Measurements from ENCODE around the gene ZNF554.
"Not testable (repeated sequence)": the region's sequence is repeated elsewhere in the genome, so short reads cannot be mapped to it uniquely, and the experiment has no call there.

Gene ZNF554

GRCh38 chr19:2808129-2808941, 11.3 kb upstream of the ZNF554 start:
- DNase-seq, result no peak

GRCh38 chr19:2809387-2810140, 10.1 kb upstream of the ZNF554 start:
- DNase-seq, result no peak

- no peak for DNase-seq
Measured at GRCh38 chr19:2810141-2811091, 9.3 kb upstream of the ZNF554 start.

DNA sequence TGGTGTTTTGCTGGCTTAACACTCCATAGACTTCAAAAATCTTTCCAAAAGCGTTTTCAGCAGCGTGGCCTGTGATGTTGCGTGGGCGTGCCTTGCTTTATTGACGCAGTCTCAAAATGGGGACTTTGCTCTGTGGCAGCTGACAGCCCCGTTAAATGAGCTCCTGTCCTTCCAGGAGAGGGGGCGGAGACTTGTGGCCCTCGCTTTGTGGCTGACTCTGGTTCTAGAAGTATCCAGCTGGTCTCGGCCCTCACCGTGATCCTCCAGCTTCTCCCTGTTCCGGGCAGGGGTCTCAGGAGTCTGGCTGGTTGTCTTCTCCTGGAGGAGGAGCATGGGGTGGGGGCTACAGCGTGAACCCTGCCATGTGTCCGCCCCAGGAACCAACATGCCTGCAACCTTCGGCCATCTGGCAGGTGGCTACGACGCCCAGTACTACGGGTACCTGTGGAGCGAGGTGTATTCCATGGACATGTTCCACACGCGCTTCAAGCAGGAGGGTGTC, 8.4 kb upstream of the ZNF554 start:
- DNase-seq, result no peak

DNA sequence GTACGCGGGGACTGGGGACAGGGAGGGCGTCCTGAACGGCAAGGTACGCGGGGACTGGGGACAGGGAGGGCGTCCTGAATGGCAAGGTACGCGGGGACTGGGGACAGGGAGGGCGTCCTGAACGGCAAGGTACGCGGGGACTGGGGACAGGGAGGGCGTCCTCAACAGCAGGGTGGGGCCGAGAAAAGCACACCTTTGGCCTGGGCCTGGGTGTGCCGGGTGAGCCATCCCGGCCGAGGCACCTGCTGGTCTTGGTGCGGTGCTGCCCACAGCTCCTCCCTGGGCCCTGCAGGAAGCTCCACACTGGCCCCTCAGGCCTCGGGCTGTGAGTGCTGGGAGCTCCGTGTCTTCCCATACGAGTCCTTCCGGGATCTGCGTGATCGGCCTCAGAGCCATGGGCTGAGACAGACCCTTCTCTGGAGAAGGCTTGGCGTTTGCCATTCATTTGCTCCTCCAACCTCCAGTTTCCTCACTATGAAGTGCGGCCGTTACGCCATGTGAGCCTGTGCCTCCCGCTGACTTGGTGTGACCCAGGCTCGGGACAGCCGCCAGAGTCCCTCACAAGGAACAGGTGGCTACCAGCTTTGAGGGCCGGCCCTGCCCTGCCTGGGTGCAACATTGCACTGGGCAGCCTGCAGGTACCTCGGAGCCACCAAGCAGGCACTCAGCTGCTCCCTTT, 7.8 kb upstream of the ZNF554 start:
- DNase-seq, result no peak

DNA sequence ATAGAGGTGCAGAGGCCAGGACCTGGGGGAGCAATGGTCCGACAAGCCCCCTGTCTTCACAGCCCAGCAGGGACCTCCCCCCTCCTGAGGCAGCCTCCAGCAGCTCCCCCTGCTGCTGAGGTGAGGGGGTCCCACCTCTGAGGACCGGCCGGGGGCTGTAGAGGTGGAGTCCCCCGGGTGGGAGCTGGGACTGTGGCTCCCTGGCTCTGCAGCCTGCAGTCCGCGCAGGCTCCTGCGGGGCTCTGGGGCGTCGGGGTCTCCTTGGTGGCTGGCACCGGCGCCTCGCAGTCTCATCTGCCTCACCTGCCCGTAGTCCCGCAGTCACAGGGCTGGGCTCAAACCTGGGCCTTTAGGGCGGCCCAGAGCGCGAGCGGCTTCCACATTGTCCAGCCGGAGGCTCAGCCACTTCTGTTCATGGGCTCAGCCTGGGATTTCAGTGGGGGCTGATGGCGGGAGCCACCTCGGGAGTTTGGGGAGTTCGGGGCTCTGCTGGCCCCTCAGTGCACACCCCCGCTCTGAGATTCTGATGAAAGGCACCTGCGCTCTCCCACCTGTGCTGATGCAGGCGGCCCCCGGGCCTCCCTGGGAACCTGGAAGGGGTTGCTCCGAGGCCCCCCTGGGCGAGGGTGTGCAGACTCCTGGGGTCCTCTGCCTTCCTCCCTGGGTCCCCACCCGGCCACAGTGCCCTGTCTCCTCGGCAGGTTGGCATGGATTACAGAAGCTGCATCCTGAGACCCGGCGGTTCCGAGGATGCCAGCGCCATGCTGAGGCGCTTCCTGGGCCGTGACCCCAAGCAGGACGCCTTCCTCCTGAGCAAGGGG, 7.0 kb upstream of the ZNF554 start:
- DNase-seq, result no peak

GRCh38 chr19:2813235-2814160, 6.2 kb upstream of the ZNF554 start:
- no peak for DNase-seq

GRCh38 chr19:2814426-2814825, 5.2 kb upstream of the ZNF554 start:
- no peak for DNase-seq

GRCh38 chr19:2815191-2815614, 4.5 kb upstream of the ZNF554 start:
- DNase-seq, result no peak

GRCh38 chr19:2815923-2816322, 3.7 kb upstream of the ZNF554 start:
- no peak for DNase-seq

DNA sequence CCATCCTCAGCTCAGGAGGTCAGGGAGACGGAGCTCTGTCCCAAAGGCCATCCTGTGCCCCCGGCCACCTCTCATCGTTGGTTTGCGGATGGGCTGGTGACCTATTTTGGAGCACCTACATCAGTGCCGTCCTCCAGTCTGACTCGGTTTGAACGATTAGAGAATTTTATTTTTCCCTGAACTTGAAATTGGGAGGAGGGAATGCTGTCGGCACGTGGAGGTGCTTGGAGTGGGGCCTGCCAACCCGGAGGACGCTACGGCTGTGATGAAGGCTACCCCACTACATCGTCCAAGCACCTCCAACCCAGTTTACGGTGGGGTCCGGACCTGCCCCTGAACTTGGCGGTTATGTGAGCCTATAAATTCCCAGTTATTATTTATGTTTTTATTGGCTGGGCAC, 3.0 kb upstream of the ZNF554 start:
- DNase-seq, result no peak

- not testable (repeated sequence) for DNase-seq
Measured at GRCh38 chr19:2817237-2817829, 2.3 kb upstream of the ZNF554 start.

- DNase-seq, result no peak
Measured at GRCh38 chr19:2820112-2820702, 539 bp downstream of the ZNF554 start.

GRCh38 chr19:2822846-2823245, 3.2 kb downstream of the ZNF554 start:
- no peak for DNase-seq

DNA sequence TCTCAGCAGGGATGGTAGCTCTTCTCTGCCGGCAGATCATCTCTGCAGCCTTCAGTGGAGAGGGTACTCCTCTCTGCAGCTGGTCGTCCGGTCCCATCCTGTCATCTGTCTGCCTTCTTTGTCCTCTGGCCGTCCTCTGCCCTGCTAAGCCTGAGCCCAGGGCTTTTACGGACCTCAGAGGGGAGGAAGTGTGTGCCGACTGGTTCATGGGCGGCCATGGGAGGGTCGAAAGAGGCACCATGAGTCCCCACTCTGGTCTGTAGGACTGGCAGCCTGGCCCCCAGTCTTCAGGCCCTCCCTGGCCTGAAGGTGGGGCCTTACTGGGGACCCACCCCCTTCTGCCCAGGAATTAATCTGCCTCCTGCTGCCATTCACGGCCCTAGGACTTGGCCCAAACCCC, 4.0 kb downstream of the ZNF554 start:
- DNase-seq, result no peak

GRCh38 chr19:2824129-2824528, 4.5 kb downstream of the ZNF554 start:
- no peak for DNase-seq

- no peak for DNase-seq
Measured at GRCh38 chr19:2827022-2827421, 7.4 kb downstream of the ZNF554 start.

DNA sequence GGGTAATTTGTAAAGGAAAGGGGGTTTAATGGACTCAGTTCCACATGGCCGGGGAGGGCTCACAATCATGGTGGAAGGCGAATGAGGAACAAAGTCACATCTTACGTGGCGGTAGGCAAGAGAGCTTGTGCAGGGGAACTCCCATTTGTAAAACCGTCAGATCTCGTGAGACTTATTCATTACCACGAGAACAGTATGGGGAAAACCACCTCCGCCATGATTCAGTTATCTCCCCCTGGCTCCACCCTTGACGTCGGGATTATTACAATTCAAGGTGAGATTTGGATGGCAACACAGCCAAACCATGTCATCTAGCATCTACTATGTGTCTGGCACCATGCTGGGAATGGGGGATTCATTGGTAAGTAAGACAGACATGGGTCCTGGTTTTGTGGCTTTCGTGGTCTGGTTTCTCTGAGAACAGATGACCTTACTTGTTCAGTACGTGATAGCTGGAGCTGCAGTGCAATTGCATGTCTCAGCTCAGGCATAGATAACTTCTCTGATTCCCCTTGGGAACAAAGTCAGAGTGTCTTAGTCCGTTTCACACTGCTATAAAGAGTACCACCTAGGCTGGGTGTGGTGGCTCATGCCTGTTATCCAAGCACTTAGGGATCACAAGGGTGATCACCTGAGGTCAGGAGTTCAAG, 8.3 kb downstream of the ZNF554 start:
- DNase-seq, result no peak

Measured in inflammatory macrophage treated with lipopolysaccharide for 4 hours (primary cell).